ENCODE data around the gene LOXL3.

The LOXL3 gene

DNA sequence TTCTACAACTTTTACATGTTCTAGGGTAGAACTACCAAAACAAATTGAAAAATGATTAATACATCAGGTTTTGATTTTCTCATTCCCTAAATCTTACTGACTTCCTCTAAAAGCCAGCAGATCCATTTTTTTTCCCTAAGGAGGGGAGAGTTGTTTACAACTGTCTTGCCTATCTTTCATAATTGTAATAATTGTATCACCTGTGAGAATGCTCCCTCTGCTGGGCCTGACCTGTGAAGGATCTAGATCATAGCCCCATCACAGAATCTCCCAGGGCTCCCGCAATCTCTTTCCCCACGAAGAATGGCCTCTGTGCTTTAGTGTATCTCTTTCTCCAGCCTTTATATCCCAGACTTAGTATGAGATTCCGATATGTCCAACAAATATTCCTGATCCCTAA lies 9.1 kb downstream of the LOXL3 start:
- H3K27ac Mint-ChIP-seq = no peak overlapping the region
- H3K4me1 Mint-ChIP-seq = peaks cover 11% of the 10 kb centered on the region

DNA sequence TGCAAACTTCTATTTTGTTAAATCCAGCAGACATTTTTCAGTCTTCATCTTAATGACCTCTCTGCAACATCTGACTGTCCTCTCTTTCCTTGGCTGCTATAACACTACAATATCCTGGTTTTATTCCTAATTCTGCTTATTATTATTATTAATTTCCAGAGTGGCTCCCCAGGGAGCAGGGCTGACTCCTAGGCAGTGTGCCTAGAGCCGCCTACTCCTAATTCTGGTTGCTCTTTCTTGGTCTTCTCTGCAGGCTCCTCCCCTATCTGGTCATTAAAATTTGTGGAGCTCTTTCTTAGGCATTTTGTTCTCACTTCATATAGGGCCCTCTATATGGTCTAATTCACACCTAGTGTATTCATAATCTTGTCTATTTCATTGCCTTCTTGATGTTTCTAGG lies 10.8 kb downstream of the LOXL3 start:
- no peak for ATAC-seq
- H3K9me3 Mint-ChIP-seq = no peaks in the 10 kb centered on the region
- DNase-seq = no peak
- peaks cover 67% of the 10 kb centered on the region for H3K27me3 Mint-ChIP-seq
- H3K4me1 Mint-ChIP-seq = peaks cover 16% of the 10 kb centered on the region
- H3K4me3 Mint-ChIP-seq = no peak overlapping the region
- H3K27ac Mint-ChIP-seq = no peak overlapping the region

More for the DNA sequence above, 9.1 kb downstream of the LOXL3 start:
- ATAC-seq = no peak
- Mint-ChIP-seq H3K4me3 (no peak overlapping the region), H3K27me3 (peaks cover 61% of the 10 kb centered on the region), H3K9me3 (no peaks in the 10 kb centered on the region)
- no peak for DNase-seq

DNA sequence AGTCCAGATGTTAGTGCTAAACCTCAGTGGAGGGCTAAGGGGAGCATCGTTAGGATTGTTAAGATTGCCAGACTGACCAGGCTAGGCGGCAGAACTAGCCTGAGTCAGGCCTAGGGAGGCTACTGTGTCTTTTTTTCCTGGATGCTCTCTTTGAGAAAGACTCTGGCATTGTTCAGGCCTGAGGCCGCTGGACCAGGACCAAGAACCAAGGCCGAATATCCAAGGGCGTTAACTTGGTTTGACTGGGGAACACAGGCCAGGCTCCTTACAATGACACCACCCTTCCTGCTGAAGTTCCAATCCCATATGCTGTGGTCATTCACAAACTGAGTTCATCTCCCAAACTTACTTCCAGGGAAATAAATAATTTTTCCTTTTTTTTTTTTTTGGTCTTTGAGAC lies 13.5 kb downstream of the LOXL3 start:
- Mint-ChIP-seq H3K27ac (no peak overlapping the region), H3K27me3 (peaks cover 57% of the 10 kb centered on the region), H3K9me3 (no peaks in the 10 kb centered on the region), H3K4me1 (peaks cover 17% of the 10 kb centered on the region), H3K4me3 (no peak overlapping the region)
- ATAC-seq (no peak), DNase-seq (no peak)

DNA sequence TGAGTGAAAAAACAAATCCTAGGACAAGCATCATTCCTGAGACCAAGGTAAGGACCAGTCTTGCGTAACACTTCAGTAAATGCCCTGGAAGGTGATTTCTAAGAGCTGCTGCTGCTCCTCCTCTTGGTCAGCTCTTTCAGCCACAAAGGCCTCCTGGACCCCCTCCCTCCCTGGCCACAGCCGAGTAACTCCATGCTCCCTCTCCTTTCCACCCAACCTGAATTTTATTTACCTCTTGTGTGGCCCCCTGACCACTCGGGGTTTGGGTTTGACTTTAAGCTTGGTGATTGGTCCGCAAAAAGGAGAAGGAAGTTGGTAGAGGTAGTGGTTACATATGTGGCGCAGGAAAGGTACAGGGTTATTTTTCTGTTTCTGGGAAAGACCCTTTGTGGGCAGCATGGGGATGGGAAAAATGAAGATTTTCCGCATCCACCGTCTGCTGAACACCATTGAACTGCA lies 14.8 kb downstream of the LOXL3 start:
- Mint-ChIP-seq H3K4me3 (peak overlapping the region in 1 of 2 donors; percentile 49), H3K27ac (no peak overlapping the region)

DNA sequence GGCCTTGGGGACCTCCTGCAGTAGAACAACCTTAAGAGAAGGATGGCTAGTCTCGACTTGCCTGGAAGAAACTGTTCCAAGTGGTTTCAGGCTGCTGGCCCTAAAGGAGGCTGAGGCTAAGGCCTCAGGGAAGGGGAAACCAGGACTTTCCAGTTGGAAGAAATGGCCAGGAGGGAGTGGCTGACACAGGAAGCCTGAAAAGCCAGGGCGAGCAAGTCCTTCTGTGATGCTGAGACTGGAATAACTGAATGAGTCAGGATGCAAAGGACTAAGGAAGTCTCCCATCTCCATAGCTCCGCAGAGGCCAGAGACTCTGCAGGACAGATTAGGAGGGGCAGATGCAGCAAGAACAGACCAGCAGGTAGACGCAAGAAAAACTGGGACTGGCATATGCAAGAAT lies 16.6 kb downstream of the LOXL3 start:
- Mint-ChIP-seq H3K4me3 (no peak overlapping the region), H3K27ac (no peak overlapping the region), H3K27me3 (peaks cover 35% of the 10 kb centered on the region), H3K9me3 (no peaks in the 10 kb centered on the region), H3K4me1 (peaks cover 23% of the 10 kb centered on the region)
- DNase-seq (no peak), ATAC-seq (no peak)

More for the DNA sequence above, 14.8 kb downstream of the LOXL3 start:
- no peak for ATAC-seq
- Mint-ChIP-seq H3K27me3 (peaks cover 48% of the 10 kb centered on the region), H3K4me1 (peaks cover 17% of the 10 kb centered on the region), H3K9me3 (no peaks in the 10 kb centered on the region)
- DNase-seq = no peak

DNA sequence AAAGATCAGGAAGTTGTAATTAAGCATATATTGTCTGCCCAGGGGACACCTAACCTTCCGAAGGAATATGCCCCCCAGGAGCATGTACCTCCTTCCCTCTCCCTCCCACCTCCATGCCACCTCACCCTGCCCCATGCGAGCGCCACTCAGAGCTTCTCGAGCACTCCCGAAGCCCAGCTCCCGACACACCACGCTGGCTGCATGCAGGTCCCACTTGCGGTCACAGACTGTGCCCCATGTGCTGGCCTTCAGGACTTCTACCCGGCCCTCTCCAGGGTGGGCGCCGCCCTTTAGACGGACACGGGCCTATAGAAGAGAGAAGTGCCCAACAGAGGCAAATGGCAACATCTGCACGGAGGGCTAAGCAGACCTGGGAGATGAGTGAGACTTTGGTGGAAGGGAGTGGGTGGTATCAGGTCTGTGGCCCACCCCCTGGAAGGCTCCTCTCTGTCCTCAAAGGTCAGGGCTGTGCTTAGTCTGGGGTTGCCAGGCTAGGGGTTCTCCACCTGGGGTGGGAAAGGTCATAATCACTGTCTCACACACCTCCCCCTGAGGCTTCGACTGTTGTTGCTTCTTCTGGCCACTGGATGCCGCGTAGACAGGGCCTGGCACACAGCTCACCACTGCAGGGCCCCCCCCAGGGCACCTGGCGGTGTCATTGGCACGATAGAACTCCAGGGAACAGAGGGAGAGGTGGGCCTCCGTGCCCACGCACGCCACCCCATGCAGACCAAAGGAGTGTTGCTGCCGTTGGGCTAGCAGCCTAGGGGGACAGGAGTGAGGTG lies 17.4 kb downstream of the LOXL3 start:
- Mint-ChIP-seq H3K4me3 (no peak overlapping the region), H3K27me3 (peaks cover 32% of the 10 kb centered on the region), H3K9me3 (no peaks in the 10 kb centered on the region), H3K27ac (peak overlapping the region in 1 of 2 donors; percentile 5), H3K4me1 (peaks cover 30% of the 10 kb centered on the region)
- peak; percentile 59 for ATAC-seq
- no peak for DNase-seq

DNA sequence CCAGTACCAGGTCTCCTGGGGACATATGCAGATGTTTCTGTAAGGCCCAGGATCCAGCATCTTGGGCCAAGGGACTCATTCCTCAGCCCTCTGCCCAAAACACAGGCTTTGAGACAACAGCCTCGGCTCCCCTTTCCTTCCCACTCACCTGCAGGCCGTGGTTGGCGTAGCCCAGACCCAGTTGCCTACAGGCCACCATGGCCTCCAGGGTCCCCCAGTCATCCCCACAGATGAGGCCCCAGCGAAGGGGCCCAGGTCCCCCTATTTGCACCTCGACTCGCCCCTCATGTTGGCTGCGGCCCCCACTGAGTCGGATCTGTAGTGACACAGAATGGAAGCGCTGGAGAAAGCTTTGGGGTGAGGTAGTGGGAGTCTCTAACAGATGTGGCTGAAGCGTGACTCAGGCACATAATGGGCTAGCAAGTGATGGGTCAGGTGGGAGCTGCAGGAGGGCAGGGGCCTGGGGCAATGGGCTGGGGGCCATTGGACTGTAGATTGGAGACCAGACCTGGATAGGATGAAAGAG lies 18.2 kb downstream of the LOXL3 start:
- no peak for ATAC-seq
- peaks cover 32% of the 10 kb centered on the region for H3K27me3 Mint-ChIP-seq
- H3K9me3 Mint-ChIP-seq = no peaks in the 10 kb centered on the region
- no peak for DNase-seq
- H3K27ac Mint-ChIP-seq = no peak overlapping the region
- H3K4me3 Mint-ChIP-seq = no peak overlapping the region
- peaks cover 38% of the 10 kb centered on the region for H3K4me1 Mint-ChIP-seq

DNA sequence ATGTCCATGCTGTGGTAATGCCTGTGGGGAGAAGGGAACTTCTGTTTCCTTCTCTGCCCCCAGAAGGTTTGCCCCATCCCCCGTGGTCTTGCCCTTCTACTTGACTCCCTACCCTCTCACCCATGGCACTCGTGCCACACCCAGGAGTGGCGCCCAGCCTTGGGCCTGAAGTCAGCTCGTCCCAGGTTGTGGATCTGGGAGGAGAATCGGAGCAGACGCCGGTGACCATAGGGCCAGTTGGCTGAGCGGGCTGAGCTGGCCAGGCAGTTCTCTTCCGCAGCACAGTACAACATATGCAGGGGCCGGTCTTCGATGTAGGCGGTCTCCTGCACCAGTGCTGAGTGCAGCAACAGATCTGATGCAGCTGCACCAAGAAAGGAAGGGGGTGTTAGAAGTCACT lies 19.3 kb downstream of the LOXL3 start:
- H3K4me1 Mint-ChIP-seq = peaks cover 35% of the 10 kb centered on the region
- no peak for ATAC-seq
- DNase-seq = no peak
- H3K27me3 Mint-ChIP-seq = peaks cover 26% of the 10 kb centered on the region
- H3K9me3 Mint-ChIP-seq = no peaks in the 10 kb centered on the region
- H3K4me3 Mint-ChIP-seq = no peak overlapping the region
- H3K27ac Mint-ChIP-seq = no peak overlapping the region

DNA sequence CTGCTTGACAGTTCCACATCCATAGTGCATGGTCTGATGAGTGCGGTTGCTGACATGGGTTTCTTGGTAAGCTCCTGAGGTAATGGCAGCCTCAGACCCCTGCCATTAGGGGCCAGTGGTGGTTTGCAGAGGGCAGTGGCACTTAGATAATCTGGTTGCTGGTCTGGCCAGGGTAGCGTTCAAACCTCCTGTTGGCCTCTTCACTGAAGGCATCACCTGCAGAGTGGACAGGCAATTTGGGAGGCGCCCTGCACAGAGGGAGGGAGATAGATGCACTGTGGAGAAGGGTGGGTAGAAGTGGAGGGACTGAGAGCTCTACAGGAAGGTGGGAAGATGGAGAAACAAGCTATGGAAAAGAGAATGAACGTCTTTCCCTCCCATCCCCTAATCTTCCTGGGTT lies 20.3 kb downstream of the LOXL3 start:
- H3K27ac Mint-ChIP-seq = no peak overlapping the region
- no peak for DNase-seq
- H3K9me3 Mint-ChIP-seq = no peaks in the 10 kb centered on the region
- ATAC-seq = no peak
- H3K4me3 Mint-ChIP-seq = no peak overlapping the region
- peaks cover 35% of the 10 kb centered on the region for H3K4me1 Mint-ChIP-seq
- peaks cover 16% of the 10 kb centered on the region for H3K27me3 Mint-ChIP-seq

DNA sequence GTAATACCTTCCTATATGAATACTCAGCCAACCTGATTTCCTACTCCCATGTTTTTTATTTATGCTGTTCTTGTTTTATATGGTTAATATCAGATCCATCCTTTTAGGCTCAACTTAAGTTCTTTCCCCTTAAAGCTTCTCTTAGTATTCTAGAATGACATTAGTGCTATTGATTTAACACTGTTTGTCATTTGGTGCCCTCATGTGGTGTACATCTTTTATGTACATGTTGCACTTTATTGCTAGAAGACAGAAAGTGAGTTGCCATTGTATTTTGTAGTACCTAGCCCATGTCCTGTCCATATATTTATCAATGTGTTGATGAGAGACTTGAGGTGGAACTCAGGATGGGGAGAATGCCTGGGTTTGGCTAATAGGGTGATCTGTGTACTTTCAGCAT lies 21.5 kb downstream of the LOXL3 start:
- no peak for DNase-seq
- H3K9me3 Mint-ChIP-seq = no peaks in the 10 kb centered on the region

DNA sequence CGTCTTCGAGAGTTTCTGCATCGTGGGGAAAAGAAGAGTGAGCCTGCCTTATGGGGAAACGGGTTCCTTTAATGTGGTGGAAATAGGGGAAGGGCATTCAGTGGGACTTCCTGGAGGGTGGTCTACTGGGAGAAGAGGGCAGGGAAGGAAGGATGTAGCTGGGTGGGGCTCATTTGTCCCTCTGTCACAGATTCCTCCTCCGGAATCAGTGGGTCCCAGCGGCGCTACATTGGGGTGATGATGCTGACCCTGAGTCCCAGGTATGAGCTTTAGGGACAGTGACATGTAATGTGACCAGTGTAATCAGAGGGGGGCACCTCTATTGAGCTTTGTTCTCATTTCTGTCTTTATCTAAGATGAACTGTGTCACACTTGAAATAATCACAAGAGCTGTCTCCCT lies 22.1 kb downstream of the LOXL3 start:
- H3K9me3 Mint-ChIP-seq = peaks cover 0 to 3% of the 10 kb centered on the region in 2 donors
- DNase-seq = no peak
- H3K4me3 Mint-ChIP-seq = peak overlapping the region; percentile 84 to 99
- H3K4me1 Mint-ChIP-seq = peaks cover 51% of the 10 kb centered on the region
- H3K27ac Mint-ChIP-seq = no peak overlapping the region
- ATAC-seq = no peak
- H3K27me3 Mint-ChIP-seq = no peaks in the 10 kb centered on the region

More for the DNA sequence above, 21.5 kb downstream of the LOXL3 start:
- Mint-ChIP-seq H3K4me1 (peaks cover 47% of the 10 kb centered on the region), H3K27me3 (peaks cover 4% of the 10 kb centered on the region), H3K4me3 (peak overlapping the region in 1 of 2 donors; percentile 84), H3K27ac (peak overlapping the region in 1 of 2 donors; percentile 15)
- ATAC-seq = no peak

DNA sequence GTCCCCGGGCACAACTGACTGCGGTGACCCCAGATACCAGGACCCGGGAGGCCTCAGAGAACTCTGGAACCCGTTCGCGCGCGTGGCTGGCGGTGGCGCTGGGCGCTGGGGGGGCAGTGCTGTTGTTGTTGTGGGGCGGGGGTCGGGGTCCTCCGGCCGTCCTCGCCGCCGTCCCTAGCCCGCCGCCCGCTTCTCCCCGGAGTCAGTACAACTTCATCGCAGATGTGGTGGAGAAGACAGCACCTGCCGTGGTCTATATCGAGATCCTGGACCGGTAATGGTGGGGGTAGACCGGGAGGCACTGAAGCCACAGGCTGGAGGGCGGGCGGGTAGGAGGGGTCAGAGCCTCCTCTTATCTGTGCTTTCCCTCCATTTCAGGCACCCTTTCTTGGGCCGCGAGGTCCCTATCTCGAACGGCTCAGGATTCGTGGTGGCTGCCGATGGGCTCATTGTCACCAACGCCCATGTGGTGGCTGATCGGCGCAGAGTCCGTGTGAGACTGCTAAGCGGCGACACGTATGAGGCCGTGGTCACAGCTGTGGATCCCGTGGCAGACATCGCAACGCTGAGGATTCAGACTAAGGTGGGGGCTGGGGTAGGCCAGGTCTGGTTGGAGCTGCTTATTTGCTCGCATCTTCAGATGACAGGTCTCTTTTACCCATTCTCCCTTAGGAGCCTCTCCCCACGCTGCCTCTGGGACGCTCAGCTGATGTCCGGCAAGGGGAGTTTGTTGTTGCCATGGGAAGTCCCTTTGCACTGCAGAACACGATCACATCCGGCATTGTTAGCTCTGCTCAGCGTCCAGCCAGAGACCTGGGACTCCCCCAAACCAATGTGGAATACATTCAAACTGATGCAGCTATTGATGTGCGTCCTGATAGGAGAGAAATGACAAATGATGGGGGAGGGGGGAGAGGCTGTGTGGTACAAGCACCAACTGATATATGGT lies 23.2 kb downstream of the LOXL3 start:
- peak; percentile 71 for ATAC-seq
- Mint-ChIP-seq H3K27ac (peak overlapping the region; percentile 86 to 88), H3K9me3 (peaks cover 0 to 7% of the 10 kb centered on the region in 2 donors), H3K27me3 (no peaks in the 10 kb centered on the region), H3K4me3 (peak overlapping the region; percentile 84 to 99), H3K4me1 (peaks cover 53% of the 10 kb centered on the region)
- DNase-seq = peak; percentile 41 to 79

DNA sequence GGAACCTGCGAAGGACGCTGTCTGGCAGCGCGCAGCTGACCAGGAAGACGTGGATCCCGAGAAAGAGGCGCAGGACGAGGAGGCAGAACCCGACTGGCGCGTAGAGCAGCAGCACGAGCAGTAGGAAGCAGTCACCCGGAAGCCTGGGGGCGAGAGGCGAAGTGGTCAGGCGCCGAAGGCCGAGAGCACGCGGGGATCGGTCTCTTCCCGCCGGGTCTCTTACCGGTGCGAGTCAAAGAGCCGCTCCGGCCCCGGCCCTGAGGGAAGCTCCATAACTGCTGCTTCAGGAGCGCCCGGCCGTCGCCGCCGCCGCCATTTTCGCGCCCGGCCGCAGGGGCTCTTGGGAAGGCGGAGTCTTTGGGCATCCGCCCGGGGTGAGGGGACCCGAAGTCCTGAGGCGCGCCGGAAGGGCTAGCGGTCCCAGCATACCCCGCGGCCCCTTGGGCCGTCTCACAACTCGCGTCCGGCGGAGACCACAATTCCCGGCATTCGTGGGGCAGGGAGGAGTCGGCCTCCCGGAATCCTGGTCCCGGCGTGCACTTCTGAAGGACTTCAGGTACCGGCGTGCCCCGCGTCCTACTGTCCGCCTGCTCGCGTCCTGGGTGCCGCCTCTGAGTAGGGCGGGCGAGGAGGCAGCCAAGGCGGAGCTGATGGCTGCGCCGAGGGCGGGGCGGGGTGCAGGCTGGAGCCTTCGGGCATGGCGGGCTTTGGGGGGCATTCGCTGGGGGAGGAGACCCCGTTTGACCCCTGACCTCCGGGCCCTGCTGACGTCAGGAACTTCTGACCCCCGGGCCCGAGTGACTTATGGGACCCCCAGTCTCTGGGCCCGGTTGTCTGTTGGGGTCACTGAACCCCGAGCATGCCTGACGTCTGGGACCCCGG lies 24.1 kb downstream of the LOXL3 start, which contains the start of the genes AUP1 and HTRA2:
Gene AUP1, minus strand, starts transcription at position 350 of the 882 bp plus-strand sequence. Its CDS starts 77 bp downstream, at position 273.
Gene HTRA2, plus strand, starts transcription at position 577 of the 882 bp plus-strand sequence. Its CDS starts 74 bp downstream, at position 651.
- Mint-ChIP-seq H3K4me1 (peaks cover 53% of the 10 kb centered on the region), H3K4me3 (peak within 1 kb of the TSS; percentile 84 to 99), H3K27ac (peak within 1 kb of the TSS; percentile 92 to 99), H3K27me3 (no peaks in the 10 kb centered on the region), H3K9me3 (peaks cover 0 to 7% of the 10 kb centered on the region in 2 donors)
- ATAC-seq (peak; percentile 83), DNase-seq (peak; percentile 87 to 93)

DNA sequence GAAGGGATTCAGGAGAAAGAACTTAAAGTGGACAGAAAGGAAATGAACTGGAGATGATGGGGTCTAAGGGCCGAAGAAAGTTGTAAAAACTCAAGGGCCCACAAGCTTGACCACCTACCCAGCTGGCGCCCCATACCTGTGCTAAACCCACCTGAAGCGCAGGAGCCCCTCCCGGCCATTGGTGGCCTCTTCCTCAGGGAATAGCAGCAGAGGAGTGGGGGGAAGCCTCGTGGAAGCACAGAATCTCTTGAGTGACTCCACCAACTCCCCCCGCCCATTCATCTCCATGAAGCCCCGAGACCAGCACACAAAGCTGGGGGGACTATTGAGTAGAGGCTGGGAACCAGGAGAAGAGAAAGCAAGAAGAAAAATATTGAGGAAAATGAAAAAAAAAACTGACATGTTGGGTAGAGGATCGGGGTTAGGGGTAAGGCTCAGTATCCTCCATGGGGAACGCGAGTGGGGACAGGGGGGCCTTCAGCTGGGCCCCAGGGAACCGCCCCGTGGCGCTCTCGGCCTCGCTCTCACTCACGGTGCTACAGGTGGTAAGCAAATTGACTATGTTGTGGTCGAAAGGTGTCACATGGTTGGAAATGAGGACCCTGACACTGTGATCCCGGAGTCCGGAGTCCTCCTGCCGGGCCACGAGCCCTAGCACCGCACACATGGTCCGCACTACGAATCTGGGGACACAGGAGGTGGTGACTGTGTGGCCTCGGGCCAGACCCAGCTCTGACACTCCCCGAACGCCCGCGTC lies 25.0 kb downstream of the LOXL3 start:
- peaks cover 0 to 7% of the 10 kb centered on the region in 2 donors for H3K9me3 Mint-ChIP-seq
- H3K4me3 Mint-ChIP-seq = peak overlapping the region; percentile 84 to 99
- H3K4me1 Mint-ChIP-seq = peaks cover 53% of the 10 kb centered on the region
- no peaks in the 10 kb centered on the region for H3K27me3 Mint-ChIP-seq
- DNase-seq (peak in 1 of 2 donors; percentile 50), ATAC-seq (peak; percentile 11)
- peak overlapping the region; percentile 92 to 99 for H3K27ac Mint-ChIP-seq

All from stimulated activated naive CD8-positive, alpha-beta T cell treated with anti-CD3 and anti-CD28 coated beads, Interleukin-15, amount 100 ng/mL, for 72 hours (primary cell).